HCT116 (cell line): ENCODE measurements around the gene XPO4. TPM values are rescaled to one million over a fixed set of nuclear protein-coding genes. Genes with fewer than 3 reads are reported as not detected.

Source experiments
- ATAC-seq: fragments of 200-7000 bp; cut with Tn5 transposase; 2 replicates; pipeline ENCODE4 v1.9.1; 2020; ENCODE audit warnings: mild to moderate bottlenecking, moderate library complexity
- BruUV-seq: library from RNA; stranded (reverse); fragments of 400-500 nt; replicated peaks from 2 replicates; lab custom pipeline; 2021; lab: Mats Ljungman, UMichigan
- CTCF ChIA-PET: fragments of 300-600 bp; sonication (Branson Sonifier 250); formaldehyde crosslinking; loops from one replicate; lab custom pipeline; 2021; ENCODE audit warnings: antibody characterized with exemption; lab: Charles Lee
- POLR2A ChIA-PET: fragments of 300-600, 350-600 bp; sonication (Branson Sonifier 250); formaldehyde crosslinking; loops from one replicate; lab custom pipeline; 2021; ENCODE audit warnings: antibody characterized with exemption; lab: Charles Lee
- RAD21 ChIA-PET, 2 experiments: fragments of 300-600 bp; sonication (Branson Sonifier 250); formaldehyde crosslinking; loops; one replicate each; lab custom pipeline; 2023; ENCODE audit warnings: low total read pairs in 2 of 2; ENCODE audit not compliant: uncharacterized antibody in 2 of 2, unreplicated experiment in 2 of 2, low non-redundant PET in 1 of 2; lab: Charles Lee
- DNase-seq: peaks from one replicate; pipeline ENCODE4 v3.0.0-alpha.2; 2010; ENCODE audit warnings: low read depth, low spot score
- H2AFZ ChIP-seq: fragments of 200-600 bp; shearing (Covaris generic), sonication (generic); 2 replicates; pipeline ENCODE4 v1.6.1; 2017; ENCODE audit warnings: low read depth, mixed run types, mixed read lengths, antibody characterized with exemption, low read length; ENCODE audit not compliant: poor library complexity, severe bottlenecking
- H3K27ac ChIP-seq: 2 replicates; pipeline ENCODE4 v1.5.1; 2012; ENCODE audit warnings: low read depth, low read length
- H3K27me3 ChIP-seq: fragments of 200-600 bp; sonication (generic); 2 replicates; pipeline ENCODE4 v1.6.1; 2016; ENCODE audit warnings: mixed run types, low read length, mixed read lengths; ENCODE audit not compliant: insufficient read depth
- H3K36me3 ChIP-seq, 2 experiments: fragments of 200-500 bp in 1 of 2; fragments of 200-600 bp in 1 of 2; sonication (Bioruptor generic) in 1 of 2; sonication (generic) in 1 of 2; 2 replicates each; pipeline versions ENCODE4 v1.5.1 to v1.6.1; 2014 to 2016; ENCODE audit warnings: low read length in 2 of 2, inconsistent platforms in 1 of 2, mixed read lengths in 1 of 2, mixed run types in 1 of 2; ENCODE audit not compliant: insufficient read depth in 2 of 2, control insufficient read depth in 1 of 2
- H3K4me1 ChIP-seq, 2 experiments: fragments of 200-600 bp in 1 of 2; sonication (generic) in 1 of 2; 2 replicates each; pipeline versions ENCODE4 v1.5.1 to v1.6.1; 2012 to 2017; ENCODE audit warnings: low read length in 2 of 2, inconsistent platforms in 1 of 2, mild to moderate bottlenecking in 1 of 2, mixed read lengths in 1 of 2, mixed run types in 1 of 2, moderate library complexity in 1 of 2; ENCODE audit not compliant: insufficient read depth in 2 of 2, control insufficient read depth in 1 of 2
- H3K4me2 ChIP-seq: fragments of 200-600 bp; sonication (generic); 2 replicates; pipeline ENCODE4 v1.6.1; 2017; ENCODE audit warnings: mixed run types, low read length, mixed read lengths
- H3K4me3 ChIP-seq, 2 experiments: fragments of 200-600 bp in 1 of 2; sonication (generic) in 1 of 2; replicated peaks in 1 of 2; 2 replicates each; pipeline ENCODE4 v1.5.1; 2011 to 2016; ENCODE audit warnings: low read length in 2 of 2, control low read depth in 1 of 2, low read depth in 1 of 2, mild to moderate bottlenecking in 1 of 2, mixed read lengths in 1 of 2, mixed run types in 1 of 2
- H3K79me2 ChIP-seq: fragments of 200-600 bp; sonication (generic); 2 replicates; pipeline ENCODE4 v1.6.1; 2017; ENCODE audit warnings: mild to moderate bottlenecking, mixed run types, low read length, moderate library complexity, mixed read lengths; ENCODE audit not compliant: insufficient read depth
- H3K9ac ChIP-seq: fragments of 200-600 bp; sonication (generic); 2 replicates; pipeline ENCODE4 v1.6.1; 2016; ENCODE audit warnings: low read length, mixed read lengths
- H3K9me2 ChIP-seq: fragments of 200-600 bp; sonication (generic), shearing (Covaris generic); 2 replicates; pipeline ENCODE4 v1.6.1; 2017; ENCODE audit warnings: mixed run types, mild to moderate bottlenecking, moderate library complexity; ENCODE audit not compliant: insufficient read depth
- H3K9me3 ChIP-seq, 2 experiments: fragments of 200-500 bp in 1 of 2; fragments of 200-600 bp in 1 of 2; sonication (Bioruptor generic) in 1 of 2; sonication (generic) in 1 of 2; 2 replicates each; pipeline ENCODE4 v1.6.1; 2014 to 2017; ENCODE audit warnings: low read length in 2 of 2, mixed read lengths in 2 of 2, inconsistent platforms in 1 of 2, low read depth in 1 of 2, mild to moderate bottlenecking in 1 of 2, mixed run types in 1 of 2, moderate library complexity in 1 of 2; ENCODE audit not compliant: control insufficient read depth in 1 of 2, insufficient read depth in 1 of 2
- H4K20me1 ChIP-seq: fragments of 200-600 bp; sonication (generic), shearing (Covaris generic); 2 replicates; pipeline ENCODE4 v1.6.1; 2017; ENCODE audit warnings: mixed run types, mild to moderate bottlenecking, moderate library complexity; ENCODE audit not compliant: insufficient read depth
- ATF3 ChIP-seq: IDR thresholded peaks from 2 replicates; pipeline ENCODE4 v1.6.1; 2012
- CBX3 ChIP-seq: IDR thresholded peaks from 2 replicates; pipeline ENCODE4 v1.6.1; 2012; ENCODE audit warnings: low read depth
- CEBPB ChIP-seq: IDR thresholded peaks from 2 replicates; pipeline ENCODE4 v1.6.1; 2012; ENCODE audit warnings: low read depth
- EGR1 ChIP-seq: IDR thresholded peaks from 2 replicates; pipeline ENCODE4 v1.6.1; 2012; ENCODE audit warnings: low read depth
- EZH2 ChIP-seq: fragments of 200-600 bp; sonication (generic); IDR thresholded peaks from 2 replicates; pipeline ENCODE4 v1.6.1; 2017; ENCODE audit warnings: antibody characterized with exemption, mixed run types
- EZH2phosphoT487 ChIP-seq: fragments of 200-600 bp; IDR thresholded peaks from 2 replicates; pipeline ENCODE4 v1.6.1; 2018; ENCODE audit warnings: antibody characterized with exemption, borderline replicate concordance
- FOSL1 ChIP-seq: IDR thresholded peaks from 2 replicates; pipeline ENCODE4 v1.6.1; 2012; ENCODE audit warnings: low read depth
- JUND ChIP-seq: IDR thresholded peaks from 2 replicates; pipeline ENCODE4 v1.6.1; 2012
- RAD21 ChIP-seq: IDR thresholded peaks from 2 replicates; pipeline ENCODE4 v1.6.1; 2012; ENCODE audit warnings: low read depth, mild to moderate bottlenecking
- SIN3A ChIP-seq: IDR thresholded peaks from 2 replicates; pipeline ENCODE4 v1.6.1; 2012; ENCODE audit warnings: low read depth
- SP1 ChIP-seq: IDR thresholded peaks from 2 replicates; pipeline ENCODE4 v1.6.1; 2012; ENCODE audit warnings: low read depth
- TCF7L2 ChIP-seq: IDR thresholded peaks from 2 replicates; pipeline ENCODE4 v1.7.0; 2011; ENCODE audit warnings: borderline replicate concordance, inconsistent platforms; ENCODE audit not compliant: insufficient read depth, insufficient read length; ENCODE audit errors: extremely low read depth
- YY1 ChIP-seq: IDR thresholded peaks from 2 replicates; pipeline ENCODE4 v1.6.1; 2011; ENCODE audit warnings: low read length, low read depth, moderate library complexity, mild to moderate bottlenecking; ENCODE audit not compliant: insufficient replicate concordance; ENCODE audit errors: extremely low read depth
- ZFX ChIP-seq: fragments of 450-650 bp; IDR thresholded peaks from 2 replicates; pipeline ENCODE4 v1.6.1; 2017
- ZNF274 ChIP-seq: fragments of 200-500 bp; sonication (Bioruptor generic); IDR thresholded peaks from 2 replicates; pipeline ENCODE4 v1.6.1; 2014; ENCODE audit warnings: mild to moderate bottlenecking, low read depth, low read length, inconsistent platforms
- intact Hi-C: fragments of 100-400 bp; cut with micrococcal nuclease; formaldehyde crosslinking; loops from 2 replicates; pipeline ENCODE4 v1.10.0; 2022
- total RNA-seq: library from RNA; stranded (reverse); gene quantifications from one replicate; pipeline ENCODE4 v1.2.1, GENCODE V29; 2021; ENCODE audit not compliant: unreplicated experiment
- TF ChIP-seq, protein P1 (sequence below), 3 experiments: fragments of 200-600 bp in 1 of 3; sonication (generic) in 1 of 3; IDR thresholded peaks in 2 of 3; conservative IDR thresholded peaks in 1 of 3; 2 replicates each; pipeline ENCODE4 v1.5.1; 2012 to 2017; ENCODE audit warnings: low read depth in 2 of 3, low read length in 2 of 3, antibody characterized with exemption in 1 of 3, borderline replicate concordance in 1 of 3, control low read depth in 1 of 3, mild to moderate bottlenecking in 1 of 3, mixed read lengths in 1 of 3, mixed run types in 1 of 3, moderate library complexity in 1 of 3; ENCODE audit not compliant: insufficient read depth in 1 of 3
- TF ChIP-seq, protein P2 (sequence below): IDR thresholded peaks from 2 replicates; pipeline ENCODE4 v1.6.1; 2011; ENCODE audit warnings: mild to moderate bottlenecking, low read length, moderate library complexity; ENCODE audit not compliant: insufficient replicate concordance; ENCODE audit errors: extremely low read depth
- TF ChIP-seq, protein P3 (sequence below): IDR thresholded peaks from 2 replicates; pipeline ENCODE4 v1.6.1; 2012; ENCODE audit warnings: low read depth
- TF ChIP-seq, protein P4 (sequence below): IDR thresholded peaks from 2 replicates; pipeline ENCODE4 v1.6.1; 2012

The XPO4 gene
- total RNA-seq, 1 experiment from 2014 or later: 29.7 TPM

- Histone ChIP-seq H3K27me3 (no peaks in the 10 kb centered on the region), H4K20me1 (no peaks in the 10 kb centered on the region)
- ATAC-seq: no peak
- intact Hi-C loops: no loop called here
- TF ChIP-seq, protein P1, sequence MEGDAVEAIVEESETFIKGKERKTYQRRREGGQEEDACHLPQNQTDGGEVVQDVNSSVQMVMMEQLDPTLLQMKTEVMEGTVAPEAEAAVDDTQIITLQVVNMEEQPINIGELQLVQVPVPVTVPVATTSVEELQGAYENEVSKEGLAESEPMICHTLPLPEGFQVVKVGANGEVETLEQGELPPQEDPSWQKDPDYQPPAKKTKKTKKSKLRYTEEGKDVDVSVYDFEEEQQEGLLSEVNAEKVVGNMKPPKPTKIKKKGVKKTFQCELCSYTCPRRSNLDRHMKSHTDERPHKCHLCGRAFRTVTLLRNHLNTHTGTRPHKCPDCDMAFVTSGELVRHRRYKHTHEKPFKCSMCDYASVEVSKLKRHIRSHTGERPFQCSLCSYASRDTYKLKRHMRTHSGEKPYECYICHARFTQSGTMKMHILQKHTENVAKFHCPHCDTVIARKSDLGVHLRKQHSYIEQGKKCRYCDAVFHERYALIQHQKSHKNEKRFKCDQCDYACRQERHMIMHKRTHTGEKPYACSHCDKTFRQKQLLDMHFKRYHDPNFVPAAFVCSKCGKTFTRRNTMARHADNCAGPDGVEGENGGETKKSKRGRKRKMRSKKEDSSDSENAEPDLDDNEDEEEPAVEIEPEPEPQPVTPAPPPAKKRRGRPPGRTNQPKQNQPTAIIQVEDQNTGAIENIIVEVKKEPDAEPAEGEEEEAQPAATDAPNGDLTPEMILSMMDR (IDR thresholded peaks at IDR 0.05 in 2 of 3, conservative IDR thresholded peaks at IDR 0.05 in 1 of 3; ENCODE audit: borderline replicate concordance in 1 of 3, insufficient read depth in 1 of 3, low read depth in 2 of 3, low read length in 2 of 3): no peak
- TF ChIP-seq JUND: no peak
- TF ChIP-seq RAD21: no peak
- TF ChIP-seq EZH2phosphoT487: no peak
- no peak for TF ChIP-seq EZH2
- no peak for TF ChIP-seq ZNF274
- TF ChIP-seq CEBPB: no peak
- TF ChIP-seq SIN3A: no peak
- TF ChIP-seq CBX3: no peak
- TF ChIP-seq, protein P2, sequence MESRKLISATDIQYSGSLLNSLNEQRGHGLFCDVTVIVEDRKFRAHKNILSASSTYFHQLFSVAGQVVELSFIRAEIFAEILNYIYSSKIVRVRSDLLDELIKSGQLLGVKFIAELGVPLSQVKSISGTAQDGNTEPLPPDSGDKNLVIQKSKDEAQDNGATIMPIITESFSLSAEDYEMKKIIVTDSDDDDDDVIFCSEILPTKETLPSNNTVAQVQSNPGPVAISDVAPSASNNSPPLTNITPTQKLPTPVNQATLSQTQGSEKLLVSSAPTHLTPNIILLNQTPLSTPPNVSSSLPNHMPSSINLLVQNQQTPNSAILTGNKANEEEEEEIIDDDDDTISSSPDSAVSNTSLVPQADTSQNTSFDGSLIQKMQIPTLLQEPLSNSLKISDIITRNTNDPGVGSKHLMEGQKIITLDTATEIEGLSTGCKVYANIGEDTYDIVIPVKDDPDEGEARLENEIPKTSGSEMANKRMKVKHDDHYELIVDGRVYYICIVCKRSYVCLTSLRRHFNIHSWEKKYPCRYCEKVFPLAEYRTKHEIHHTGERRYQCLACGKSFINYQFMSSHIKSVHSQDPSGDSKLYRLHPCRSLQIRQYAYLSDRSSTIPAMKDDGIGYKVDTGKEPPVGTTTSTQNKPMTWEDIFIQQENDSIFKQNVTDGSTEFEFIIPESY: no peak
- TF ChIP-seq SP1: no peak
- TF ChIP-seq ZFX: no peak
- no peak for TF ChIP-seq FOSL1
- TF ChIP-seq, protein P3, sequence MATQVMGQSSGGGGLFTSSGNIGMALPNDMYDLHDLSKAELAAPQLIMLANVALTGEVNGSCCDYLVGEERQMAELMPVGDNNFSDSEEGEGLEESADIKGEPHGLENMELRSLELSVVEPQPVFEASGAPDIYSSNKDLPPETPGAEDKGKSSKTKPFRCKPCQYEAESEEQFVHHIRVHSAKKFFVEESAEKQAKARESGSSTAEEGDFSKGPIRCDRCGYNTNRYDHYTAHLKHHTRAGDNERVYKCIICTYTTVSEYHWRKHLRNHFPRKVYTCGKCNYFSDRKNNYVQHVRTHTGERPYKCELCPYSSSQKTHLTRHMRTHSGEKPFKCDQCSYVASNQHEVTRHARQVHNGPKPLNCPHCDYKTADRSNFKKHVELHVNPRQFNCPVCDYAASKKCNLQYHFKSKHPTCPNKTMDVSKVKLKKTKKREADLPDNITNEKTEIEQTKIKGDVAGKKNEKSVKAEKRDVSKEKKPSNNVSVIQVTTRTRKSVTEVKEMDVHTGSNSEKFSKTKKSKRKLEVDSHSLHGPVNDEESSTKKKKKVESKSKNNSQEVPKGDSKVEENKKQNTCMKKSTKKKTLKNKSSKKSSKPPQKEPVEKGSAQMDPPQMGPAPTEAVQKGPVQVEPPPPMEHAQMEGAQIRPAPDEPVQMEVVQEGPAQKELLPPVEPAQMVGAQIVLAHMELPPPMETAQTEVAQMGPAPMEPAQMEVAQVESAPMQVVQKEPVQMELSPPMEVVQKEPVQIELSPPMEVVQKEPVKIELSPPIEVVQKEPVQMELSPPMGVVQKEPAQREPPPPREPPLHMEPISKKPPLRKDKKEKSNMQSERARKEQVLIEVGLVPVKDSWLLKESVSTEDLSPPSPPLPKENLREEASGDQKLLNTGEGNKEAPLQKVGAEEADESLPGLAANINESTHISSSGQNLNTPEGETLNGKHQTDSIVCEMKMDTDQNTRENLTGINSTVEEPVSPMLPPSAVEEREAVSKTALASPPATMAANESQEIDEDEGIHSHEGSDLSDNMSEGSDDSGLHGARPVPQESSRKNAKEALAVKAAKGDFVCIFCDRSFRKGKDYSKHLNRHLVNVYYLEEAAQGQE: no peak
- TF ChIP-seq ATF3: no peak
- TF ChIP-seq EGR1: no peak
- TF ChIP-seq, protein P4, sequence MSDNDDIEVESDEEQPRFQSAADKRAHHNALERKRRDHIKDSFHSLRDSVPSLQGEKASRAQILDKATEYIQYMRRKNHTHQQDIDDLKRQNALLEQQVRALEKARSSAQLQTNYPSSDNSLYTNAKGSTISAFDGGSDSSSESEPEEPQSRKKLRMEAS: no peak
- TF ChIP-seq YY1: no peak
- no peak for TF ChIP-seq TCF7L2
- TF ChIP-seq, all 23 proteins: peak for 0
- no peaks in the 10 kb centered on the region for H3K4me1 ChIP-seq
- no peak overlapping the region for H3K4me3 ChIP-seq
- RAD21 ChIA-PET: no interaction called here
- POLR2A ChIA-PET: no interaction called here
- 0 out of 4 replicates have a peak, but pooled peaks cover 0 to 3% of the 10 kb centered on the region in 2 experiments for H3K36me3 ChIP-seq
- DNase-seq: no peak
- CTCF ChIA-PET: no interaction called here
- peaks cover 23 to 46% of the 10 kb centered on the region in 2 experiments for H3K9me3 ChIP-seq
- no peak overlapping the region for H3K9ac ChIP-seq
- H3K4me2 ChIP-seq: no peak overlapping the region
- no peak overlapping the region for H3K27ac ChIP-seq
- no TSS peak for BruUV-seq
- no peaks in the 10 kb centered on the region for H3K9me2 ChIP-seq
- no peak overlapping the region for H2AFZ ChIP-seq
- H3K79me2 ChIP-seq: no peaks in the 10 kb centered on the region
These were observed 148.5 kb downstream of the XPO4 start for GRCh38 chr13:20754009-20754408.
